Duodenal mucosa (tissue), 2 donors: ENCODE results near the gene TMCC3.

Source experiments
- H3K27ac ChIP-seq: one replicate; pipeline ENCODE4 v1.7.0; 2013; ENCODE audit warnings: low read depth, low read length
- H3K27me3 ChIP-seq, 2 donors: one replicate each; pipeline ENCODE4 v1.7.0; 2013; ENCODE audit warnings: low read length in 2 of 2, control low read depth in 1 of 2; ENCODE audit not compliant: insufficient read depth in 2 of 2, control insufficient read depth in 1 of 2
- H3K36me3 ChIP-seq, 2 donors: one replicate each; pipeline ENCODE4 v1.7.0; 2013; ENCODE audit warnings: low read length in 2 of 2, control low read depth in 1 of 2; ENCODE audit not compliant: insufficient read depth in 2 of 2, control insufficient read depth in 1 of 2
- H3K4me1 ChIP-seq, 2 donors: one replicate each; pipeline ENCODE4 v1.7.0; 2013; ENCODE audit warnings: low read length in 2 of 2, control low read depth in 1 of 2; ENCODE audit not compliant: insufficient read depth in 2 of 2, control insufficient read depth in 1 of 2
- H3K4me3 ChIP-seq, 2 donors: one replicate each; pipeline ENCODE4 v1.7.0; 2013; ENCODE audit warnings: low read length in 2 of 2, low read depth in 1 of 2
- H3K9ac ChIP-seq, 2 donors: one replicate each; pipeline ENCODE4 v1.7.0; 2013; ENCODE audit warnings: low read length in 2 of 2, low read depth in 1 of 2
- H3K9me3 ChIP-seq, 2 donors: one replicate each; pipeline ENCODE4 v1.7.0; 2013; ENCODE audit warnings: low read length in 2 of 2, control low read depth in 1 of 2; ENCODE audit not compliant: control insufficient read depth in 1 of 2

TMCC3 gene

DNA sequence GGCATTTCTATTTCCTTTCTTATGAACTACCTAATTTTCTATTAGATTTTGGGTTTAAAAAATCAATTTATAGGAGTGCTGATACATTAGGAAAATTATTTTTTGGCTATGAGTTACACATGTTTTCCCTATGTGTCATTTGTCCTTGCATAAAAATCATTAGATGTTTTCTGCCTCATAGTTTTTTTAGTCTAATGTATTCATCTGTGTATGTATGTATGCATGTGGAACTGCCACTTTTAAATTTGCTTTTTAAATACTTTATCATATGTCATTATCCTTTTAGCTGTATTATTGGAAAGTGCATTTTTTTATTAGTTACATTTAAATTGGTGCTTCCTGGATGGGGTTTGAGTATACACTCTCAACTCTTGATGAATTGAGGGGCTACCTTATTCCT, 112.0 kb downstream of the TMCC3 start:
- Histone ChIP-seq H3K9ac (no peak overlapping the region), H3K27me3 (no peaks in the 10 kb centered on the region), H3K4me3 (no peak overlapping the region), H3K4me1 (no peaks in the 10 kb centered on the region), H3K9me3 (no peaks in the 10 kb centered on the region), H3K36me3 (no peaks in the 10 kb centered on the region), H3K27ac (no peak overlapping the region)

DNA sequence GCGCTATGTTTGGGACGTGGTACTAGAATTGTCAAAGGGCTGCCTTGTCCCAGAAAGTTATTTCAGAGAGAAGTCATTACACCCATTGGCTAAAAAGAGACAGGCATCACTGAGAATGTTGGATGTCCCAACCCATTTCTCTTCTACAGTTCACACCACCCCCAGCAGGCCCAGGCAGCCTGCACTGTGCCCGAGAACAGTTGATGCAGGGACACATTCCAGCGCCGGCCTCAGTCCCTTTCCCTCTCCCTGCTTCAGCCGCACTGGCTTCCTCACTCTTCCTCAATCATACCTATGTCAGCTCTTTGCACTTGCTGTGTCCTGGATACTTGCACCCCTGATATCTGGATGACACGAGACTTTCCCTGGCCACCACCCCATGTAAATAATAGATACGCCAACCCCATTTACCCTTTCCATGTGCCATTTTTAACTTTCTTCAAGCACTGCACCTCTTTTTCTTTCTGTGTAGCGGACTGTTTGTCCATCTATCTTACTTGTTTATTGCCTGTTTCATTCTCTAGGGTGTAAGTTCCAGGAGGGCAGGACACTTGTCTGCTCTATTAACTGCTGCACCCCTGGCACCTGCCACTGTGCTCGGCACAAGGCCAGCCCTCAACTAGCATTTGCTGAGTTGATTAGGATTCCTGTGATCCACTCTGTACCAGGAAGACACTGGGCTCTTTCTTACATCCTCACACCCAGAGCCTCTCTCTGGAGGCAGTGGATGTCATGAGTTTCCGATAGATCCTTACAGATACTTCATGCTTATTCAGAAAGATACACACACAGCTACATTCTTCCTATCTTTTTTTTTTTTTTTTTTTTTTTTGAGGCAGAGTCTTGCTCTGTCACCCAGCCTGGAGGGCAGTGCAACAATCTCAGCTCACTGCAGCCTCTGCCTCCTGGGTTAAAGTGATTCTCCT, 114.1 kb downstream of the TMCC3 start:
- H3K4me3 ChIP-seq, result no peak overlapping the region
- no peaks in the 10 kb centered on the region for H3K36me3 ChIP-seq
- no peaks in the 10 kb centered on the region for H3K9me3 ChIP-seq
- H3K27ac ChIP-seq, result no peak overlapping the region
- no peak overlapping the region for H3K9ac ChIP-seq
- no peaks in the 10 kb centered on the region for H3K4me1 ChIP-seq
- no peaks in the 10 kb centered on the region for H3K27me3 ChIP-seq

DNA sequence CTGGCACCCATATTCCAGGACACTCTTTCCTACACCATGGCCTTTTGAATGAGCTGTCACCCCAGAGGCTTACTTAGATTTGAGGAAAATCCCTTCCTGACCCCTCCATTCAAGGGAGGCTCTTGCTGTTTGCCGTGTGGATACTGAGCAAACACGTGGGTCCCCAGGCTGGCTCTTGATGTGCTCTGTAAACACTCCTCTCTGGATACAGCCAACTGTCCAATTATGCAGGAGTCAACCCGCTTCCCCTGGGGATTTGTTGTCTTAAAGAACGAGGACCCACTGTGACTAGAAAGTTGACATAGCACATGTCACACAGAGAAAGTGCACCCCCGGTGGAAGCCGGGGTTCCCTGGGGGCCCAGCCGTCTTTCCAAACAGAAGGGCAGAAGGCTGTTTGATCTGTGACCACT, 114.8 kb downstream of the TMCC3 start:
- Histone ChIP-seq H3K4me3 (no peak overlapping the region), H3K27ac (no peak overlapping the region), H3K4me1 (no peaks in the 10 kb centered on the region), H3K27me3 (no peaks in the 10 kb centered on the region), H3K9me3 (no peaks in the 10 kb centered on the region), H3K9ac (no peak overlapping the region), H3K36me3 (no peaks in the 10 kb centered on the region)

DNA sequence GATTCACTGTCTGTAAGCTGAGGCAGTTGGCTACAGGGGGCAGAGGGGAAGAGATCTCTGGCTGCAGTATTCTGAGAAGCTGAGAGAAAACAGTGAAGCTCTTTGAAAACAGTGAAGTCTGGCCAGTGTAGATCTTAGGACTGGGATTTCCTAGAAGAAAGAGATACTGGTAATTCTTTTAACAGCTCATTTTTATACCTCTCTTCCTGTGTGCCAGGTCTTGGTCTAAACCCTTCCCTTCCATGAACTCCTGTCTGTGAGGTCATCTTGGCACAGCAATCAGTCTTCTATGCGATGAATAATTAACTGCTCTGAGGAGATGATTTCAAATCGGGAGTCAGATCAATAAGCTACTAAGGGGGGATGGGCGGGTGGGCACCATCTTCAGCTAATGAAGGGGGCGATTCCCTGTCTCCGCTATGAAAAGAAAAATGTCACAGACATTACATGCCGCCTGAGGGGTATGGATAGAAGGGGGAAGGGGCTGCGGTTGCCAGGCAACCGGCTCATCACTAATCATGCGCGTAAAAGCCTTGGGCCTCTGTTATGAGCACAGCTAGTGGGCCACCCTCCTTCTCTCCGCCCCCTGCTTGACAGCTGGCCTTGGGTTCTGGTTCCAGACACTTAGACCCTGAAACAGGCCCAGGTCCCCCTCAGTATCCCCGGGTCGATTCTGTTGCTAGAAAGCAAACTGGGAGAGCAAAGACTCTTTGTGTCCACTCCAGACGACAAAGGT, 115.4 kb downstream of the TMCC3 start:
- Histone ChIP-seq H3K36me3 (no peaks in the 10 kb centered on the region), H3K4me1 (no peaks in the 10 kb centered on the region), H3K9me3 (no peaks in the 10 kb centered on the region), H3K27me3 (no peaks in the 10 kb centered on the region), H3K4me3 (no peak overlapping the region), H3K9ac (no peak overlapping the region), H3K27ac (no peak overlapping the region)

DNA sequence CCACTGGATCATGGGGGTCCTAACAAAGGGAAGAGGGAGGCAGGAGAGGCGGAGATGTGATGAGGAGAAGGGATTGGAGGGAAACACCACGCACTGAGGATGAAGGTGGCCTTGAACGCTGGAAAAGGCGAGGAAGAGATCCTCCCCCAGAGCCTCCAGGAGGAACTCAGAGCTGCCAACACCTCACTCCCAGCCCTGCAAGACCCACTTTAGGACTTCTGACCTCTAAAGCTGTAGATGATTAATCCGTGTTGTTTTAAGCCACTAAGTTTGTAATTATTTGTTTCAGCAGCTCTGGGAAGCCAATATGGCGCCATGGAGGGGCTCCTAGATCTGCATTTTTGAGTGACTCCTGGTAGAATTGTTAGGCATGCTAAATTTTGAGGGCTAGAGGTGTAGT, 116.1 kb downstream of the TMCC3 start:
- H3K36me3 ChIP-seq, result no peaks in the 10 kb centered on the region
- no peaks in the 10 kb centered on the region for H3K9me3 ChIP-seq
- H3K27ac ChIP-seq, result no peak overlapping the region
- H3K9ac ChIP-seq, result no peak overlapping the region
- no peak overlapping the region for H3K4me3 ChIP-seq
- H3K4me1 ChIP-seq, result no peaks in the 10 kb centered on the region
- no peaks in the 10 kb centered on the region for H3K27me3 ChIP-seq

DNA sequence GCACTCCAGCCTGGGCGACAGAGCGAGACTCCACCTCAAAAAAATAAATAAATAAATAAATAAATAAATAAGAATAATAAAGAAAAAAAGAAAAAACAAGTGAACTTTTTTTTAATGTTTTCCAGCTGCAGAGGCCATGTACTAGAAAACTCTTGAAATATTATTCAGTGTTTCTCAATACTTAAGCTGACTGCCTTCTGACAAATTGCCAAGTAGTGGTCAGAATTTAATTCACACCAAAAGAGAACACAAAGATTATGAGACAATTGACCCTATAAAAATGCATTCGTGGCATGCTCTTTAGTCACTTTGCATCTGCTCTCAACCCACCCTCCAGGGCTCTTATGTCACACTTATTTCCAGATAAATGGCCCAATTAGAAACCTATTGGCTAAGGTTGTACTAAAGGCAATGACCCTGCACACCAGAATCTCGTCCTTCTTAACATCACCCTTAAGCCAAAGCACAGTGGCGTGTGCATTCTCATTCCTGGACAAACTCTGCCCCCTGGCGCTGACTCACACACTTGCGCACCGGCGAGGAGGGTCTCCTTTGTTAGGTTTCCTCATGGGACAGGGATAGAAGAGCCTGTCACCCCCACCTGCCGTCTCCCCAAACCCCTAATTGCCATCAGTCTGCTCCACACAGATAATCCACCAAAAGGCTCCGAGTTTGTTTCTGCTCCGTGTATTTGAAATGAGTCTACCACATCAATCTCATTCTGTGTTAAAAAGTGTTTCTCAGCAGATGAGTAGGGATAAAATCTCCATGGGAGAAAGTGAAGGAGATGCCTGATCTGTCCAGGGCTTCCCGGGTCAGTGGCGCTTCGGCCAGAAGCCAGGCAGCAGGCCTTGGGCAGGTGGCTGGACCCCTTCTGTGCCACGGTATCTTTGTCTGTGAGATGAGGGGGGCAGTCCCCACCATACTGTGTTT, 117.6 kb downstream of the TMCC3 start:
- no peaks in the 10 kb centered on the region for H3K4me1 ChIP-seq

DNA sequence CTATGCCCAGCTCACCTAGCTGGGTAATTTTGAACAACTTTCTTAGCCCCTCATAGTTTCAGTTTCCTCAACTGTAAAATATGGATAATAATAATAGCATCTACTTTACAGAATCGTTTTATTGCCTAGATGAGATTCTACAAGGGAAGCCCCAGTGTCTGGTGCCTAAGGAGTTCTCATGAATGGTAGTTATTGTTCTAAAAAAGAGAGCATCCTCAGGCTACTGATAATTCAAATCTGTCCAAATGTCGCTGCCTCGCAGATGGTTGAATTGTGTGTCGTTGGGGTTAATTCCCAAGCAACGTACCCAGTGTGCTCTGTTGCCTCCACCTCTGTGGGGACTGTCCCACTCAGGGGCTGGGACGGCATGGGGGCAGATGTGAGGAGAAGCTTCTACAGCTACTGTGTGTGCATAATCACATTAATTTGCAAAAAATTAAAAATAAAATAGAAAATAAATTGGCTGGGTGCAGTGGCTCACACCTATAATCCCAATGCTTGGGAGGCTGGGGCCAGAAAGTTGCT, 119.1 kb downstream of the TMCC3 start:
- Histone ChIP-seq H3K27me3 (no peaks in the 10 kb centered on the region), H3K27ac (no peak overlapping the region), H3K36me3 (no peaks in the 10 kb centered on the region), H3K9me3 (no peaks in the 10 kb centered on the region), H3K4me1 (no peaks in the 10 kb centered on the region), H3K9ac (no peak overlapping the region), H3K4me3 (no peak overlapping the region)

More for the DNA sequence above, 117.6 kb downstream of the TMCC3 start:
- Histone ChIP-seq H3K27ac (no peak overlapping the region), H3K9ac (no peak overlapping the region), H3K36me3 (no peaks in the 10 kb centered on the region), H3K9me3 (no peaks in the 10 kb centered on the region), H3K27me3 (no peaks in the 10 kb centered on the region), H3K4me3 (no peak overlapping the region)

DNA sequence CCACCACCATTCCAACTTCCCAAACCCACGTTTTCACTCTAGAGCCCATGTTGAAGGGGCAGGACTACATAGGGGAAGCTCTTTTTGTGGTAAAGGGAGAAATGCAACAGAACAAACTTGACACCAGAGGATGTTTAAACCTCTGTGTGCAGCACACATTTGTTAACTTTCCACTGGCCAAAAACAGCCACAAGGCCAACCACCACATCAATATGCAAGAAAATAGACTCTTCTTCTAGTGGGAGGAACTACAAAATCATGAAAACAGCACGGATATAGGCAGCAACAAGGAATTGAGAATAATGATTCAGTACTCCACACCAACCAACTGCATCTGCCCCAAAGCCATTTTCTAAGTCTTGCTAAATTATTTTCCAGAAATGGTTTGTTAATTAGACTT, 124.4 kb downstream of the TMCC3 start:
- Histone ChIP-seq H3K9me3 (no peaks in the 10 kb centered on the region), H3K4me3 (no peak overlapping the region), H3K4me1 (no peaks in the 10 kb centered on the region), H3K36me3 (no peaks in the 10 kb centered on the region), H3K9ac (no peak overlapping the region), H3K27ac (no peak overlapping the region), H3K27me3 (no peaks in the 10 kb centered on the region)
